Muscle layer of colon (tissue), 2 donors: ENCODE data around the gene SRPK3.
"Not testable (repeated sequence)": the region's sequence is repeated elsewhere in the genome, so short reads cannot be mapped to it uniquely, and the experiment has no call there.

Experiments
- H3K27ac ChIP-seq: one replicate; pipeline ENCODE4 v1.7.0; 2013; ENCODE audit warnings: low read depth, mild to moderate bottlenecking, low read length, moderate library complexity
- H3K27me3 ChIP-seq, 2 donors: one replicate each; pipeline ENCODE4 v1.7.0; 2013; ENCODE audit warnings: low read length in 2 of 2, mild to moderate bottlenecking in 2 of 2; ENCODE audit not compliant: insufficient read depth in 2 of 2, control insufficient read depth in 1 of 2
- H3K36me3 ChIP-seq: one replicate; pipeline ENCODE4 v1.7.0; 2013; ENCODE audit warnings: mild to moderate bottlenecking, low read length; ENCODE audit not compliant: insufficient read depth
- H3K4me1 ChIP-seq: one replicate; pipeline ENCODE4 v1.7.0; 2013; ENCODE audit warnings: mild to moderate bottlenecking, low read length; ENCODE audit not compliant: insufficient read depth
- H3K4me3 ChIP-seq, 2 donors: one replicate each; pipeline ENCODE4 v1.7.0; 2013; ENCODE audit warnings: low read length in 2 of 2, low read depth in 1 of 2, mild to moderate bottlenecking in 1 of 2, moderate library complexity in 1 of 2
- H3K9ac ChIP-seq: one replicate; pipeline ENCODE4 v1.7.0; 2013; ENCODE audit warnings: low read length
- H3K9me3 ChIP-seq: one replicate; pipeline ENCODE4 v1.7.0; 2013; ENCODE audit warnings: mild to moderate bottlenecking, low read length
- donor health status: abdominal sarcoma.
- donor health status: Adenocarcinoma of cecum.

SRPK3 gene

DNA sequence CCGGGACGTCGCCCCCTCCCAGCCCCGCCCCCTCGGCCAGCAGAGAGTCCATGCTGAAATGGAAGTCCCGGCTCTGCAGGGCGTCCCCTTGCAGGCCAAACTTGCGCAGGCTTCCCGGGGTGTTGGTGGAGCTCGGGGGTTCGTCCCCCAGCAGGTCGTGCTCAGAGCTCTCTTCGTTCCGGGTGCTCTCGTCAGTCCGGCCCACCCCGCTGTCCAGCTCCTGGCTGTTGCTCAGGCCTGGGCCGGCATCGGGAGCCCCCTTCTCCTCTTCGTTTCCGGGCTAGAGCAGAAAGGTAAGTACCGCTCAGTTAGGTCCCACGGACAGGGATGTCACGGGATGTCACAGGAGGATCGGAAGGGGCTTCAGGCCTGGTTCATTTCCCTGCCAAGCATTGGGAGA, 23.8 kb downstream of the SRPK3 start:
- Histone ChIP-seq H3K9ac (no peak overlapping the region), H3K36me3 (no peaks in the 10 kb centered on the region), H3K27me3 (peaks cover 0 to 11% of the 10 kb centered on the region in 2 donors), H3K4me3 (no peak overlapping the region), H3K9me3 (no peaks in the 10 kb centered on the region), H3K27ac (no peak overlapping the region), H3K4me1 (no peaks in the 10 kb centered on the region)

DNA sequence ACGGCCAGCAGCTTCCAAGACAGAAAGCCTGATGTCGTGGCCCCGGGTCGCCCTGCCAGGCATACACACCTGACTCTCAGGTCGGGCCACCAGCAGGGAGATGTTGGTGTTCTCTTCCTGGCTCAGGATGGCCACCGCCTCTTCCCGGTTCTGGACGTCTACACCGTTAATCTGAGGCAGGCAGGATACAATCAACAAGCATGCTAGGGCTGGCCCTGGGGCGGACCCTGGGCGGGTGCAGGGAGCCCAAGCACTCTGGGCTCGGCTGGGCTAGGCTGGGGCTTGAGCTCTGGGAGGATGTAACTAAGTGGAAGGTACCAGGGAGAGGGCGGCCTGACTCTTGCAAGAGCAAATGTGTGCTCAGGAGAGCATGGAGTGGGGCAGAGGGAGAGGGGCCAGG, 24.6 kb downstream of the SRPK3 start:
- Histone ChIP-seq H3K27me3 (peaks cover 0 to 11% of the 10 kb centered on the region in 2 donors), H3K9ac (no peak overlapping the region), H3K27ac (no peak overlapping the region), H3K4me3 (no peak overlapping the region), H3K36me3 (no peaks in the 10 kb centered on the region), H3K4me1 (no peaks in the 10 kb centered on the region), H3K9me3 (no peaks in the 10 kb centered on the region)

DNA sequence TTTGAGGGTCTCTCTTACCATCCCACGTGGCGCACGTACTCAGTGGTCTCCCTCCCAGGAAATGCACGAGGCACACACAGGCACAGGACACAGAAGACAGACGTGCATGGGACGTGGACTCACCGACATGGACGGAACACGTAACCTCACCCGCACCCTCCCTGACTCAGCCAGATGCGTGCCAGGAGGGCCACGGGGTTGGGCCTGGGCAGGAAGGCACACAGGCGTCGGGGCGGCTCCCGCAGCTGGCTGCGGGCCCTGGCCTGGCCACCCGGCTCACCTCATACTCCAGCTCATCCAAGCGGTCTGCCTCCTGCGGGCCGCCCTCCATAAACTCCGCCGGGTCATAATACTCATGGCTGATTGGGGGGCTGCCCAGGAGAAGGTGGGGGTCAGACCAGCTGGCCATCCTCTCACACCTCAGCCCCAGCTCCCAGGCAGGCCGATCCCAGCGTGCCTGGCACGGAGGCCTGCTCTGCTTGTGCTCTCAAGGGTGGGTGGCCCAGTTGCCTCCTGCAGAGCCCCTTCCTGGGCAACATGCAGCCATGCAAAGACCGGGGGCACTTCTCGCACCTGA, 26.2 kb downstream of the SRPK3 start:
- H3K36me3 ChIP-seq, result no peaks in the 10 kb centered on the region
- no peaks in the 10 kb centered on the region for H3K4me1 ChIP-seq
- no peak overlapping the region for H3K9ac ChIP-seq
- H3K4me3 ChIP-seq, result no peak overlapping the region
- peaks cover 0 to 11% of the 10 kb centered on the region in 2 donors for H3K27me3 ChIP-seq
- no peaks in the 10 kb centered on the region for H3K9me3 ChIP-seq
- H3K27ac ChIP-seq, result no peak overlapping the region

DNA sequence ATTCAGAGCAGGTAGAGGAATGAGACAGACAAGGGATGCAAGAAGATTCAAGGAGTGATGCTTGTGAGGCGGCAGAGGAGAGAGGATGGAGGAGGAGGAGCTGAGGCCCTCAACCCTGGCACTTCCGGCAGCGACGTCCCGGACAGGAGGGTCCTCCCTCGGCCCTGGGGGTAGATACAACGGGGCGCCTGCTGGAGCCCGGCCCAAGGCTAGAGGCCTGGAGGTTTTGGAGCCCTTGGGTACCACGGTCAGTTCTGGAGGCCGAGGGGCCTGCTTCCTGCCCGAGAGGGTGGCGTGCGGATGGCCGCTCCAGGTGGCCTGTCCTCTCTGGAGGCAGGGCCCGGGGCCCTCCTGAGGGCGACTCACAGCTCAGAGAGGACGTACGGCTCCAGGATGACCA, 27.1 kb downstream of the SRPK3 start:
- Histone ChIP-seq H3K9ac (no peak overlapping the region), H3K27ac (no peak overlapping the region), H3K4me3 (no peak overlapping the region), H3K9me3 (no peaks in the 10 kb centered on the region), H3K4me1 (no peaks in the 10 kb centered on the region), H3K27me3 (peaks cover 0 to 16% of the 10 kb centered on the region in 2 donors), H3K36me3 (no peaks in the 10 kb centered on the region)

DNA sequence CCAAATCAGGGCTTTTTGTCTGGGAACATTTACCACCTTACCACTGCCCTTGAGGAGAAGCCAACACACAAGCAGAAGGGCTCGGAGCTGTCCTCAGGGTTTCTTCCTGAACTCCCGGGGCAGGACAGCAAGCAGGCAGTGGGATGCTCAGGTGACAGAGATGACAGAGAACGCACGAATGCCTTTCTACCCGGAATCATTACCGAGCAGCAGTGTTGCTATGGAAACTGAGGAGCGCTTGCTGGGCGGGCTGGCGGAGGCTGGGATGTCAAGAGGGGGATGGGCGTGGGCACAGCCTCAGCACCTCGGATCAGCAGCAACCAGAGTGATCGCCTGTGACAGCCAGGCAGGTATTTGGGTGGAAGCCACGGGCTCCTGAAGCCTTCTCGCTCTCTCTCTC, 31.4 kb downstream of the SRPK3 start:
- H3K9ac ChIP-seq, result no peak overlapping the region
- no peaks in the 10 kb centered on the region for H3K9me3 ChIP-seq
- no peak overlapping the region for H3K27ac ChIP-seq
- no peaks in the 10 kb centered on the region for H3K4me1 ChIP-seq
- H3K27me3 ChIP-seq, result peaks cover 0 to 13% of the 10 kb centered on the region in 2 donors
- no peak overlapping the region for H3K4me3 ChIP-seq
- H3K36me3 ChIP-seq, result no peaks in the 10 kb centered on the region

GRCh38 chrX:153813161-153813560, 32.3 kb downstream of the SRPK3 start:
- Histone ChIP-seq H3K9me3 (no peaks in the 10 kb centered on the region), H3K9ac (no peak overlapping the region), H3K36me3 (no peaks in the 10 kb centered on the region), H3K27me3 (peaks cover 0 to 18% of the 10 kb centered on the region in 2 donors), H3K4me3 (no peak overlapping the region), H3K4me1 (no peaks in the 10 kb centered on the region), H3K27ac (no peak overlapping the region)

GRCh38 chrX:153814591-153815315, 33.9 kb downstream of the SRPK3 start:
- H3K27me3 ChIP-seq, result peaks cover 0 to 18% of the 10 kb centered on the region in 2 donors

GRCh38 chrX:153816831-153817690, 36.2 kb downstream of the SRPK3 start:
- Histone ChIP-seq H3K4me3 (no peak overlapping the region), H3K4me1 (peaks cover 5% of the 10 kb centered on the region), H3K36me3 (no peaks in the 10 kb centered on the region), H3K27ac (no peak overlapping the region), H3K9ac (no peak overlapping the region), H3K27me3 (peaks cover 0 to 22% of the 10 kb centered on the region in 2 donors), H3K9me3 (no peaks in the 10 kb centered on the region)

More at GRCh38 chrX:153814591-153815315, 33.9 kb downstream of the SRPK3 start:
- H3K4me1 ChIP-seq, result peaks cover 5% of the 10 kb centered on the region
- H3K27ac ChIP-seq, result no peak overlapping the region
- no peak overlapping the region for H3K4me3 ChIP-seq
- H3K9ac ChIP-seq, result no peak overlapping the region
- H3K36me3 ChIP-seq, result no peaks in the 10 kb centered on the region
- no peaks in the 10 kb centered on the region for H3K9me3 ChIP-seq

DNA sequence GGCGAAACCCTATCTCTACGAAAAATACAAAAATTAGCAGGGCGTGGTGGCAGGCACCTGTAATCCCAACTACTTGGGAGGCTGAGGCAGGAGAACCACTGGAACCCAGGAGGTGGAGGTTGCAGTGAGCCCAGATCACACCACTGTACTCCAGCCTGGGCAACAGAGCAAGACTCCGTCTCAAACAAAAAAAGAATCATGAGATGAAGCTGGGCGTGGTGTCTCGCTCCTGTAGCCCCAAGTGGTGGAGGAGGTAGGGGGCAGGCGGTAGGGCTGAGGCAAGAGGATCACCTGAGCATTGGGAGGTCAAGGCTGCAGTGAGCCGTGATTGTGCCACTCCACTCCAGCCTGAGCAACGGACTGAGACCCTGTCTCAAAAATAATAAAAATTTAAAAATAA, 37.2 kb downstream of the SRPK3 start:
- H3K9ac ChIP-seq, H3K27ac ChIP-seq, H3K36me3 ChIP-seq, H3K4me3 ChIP-seq, H3K4me1 ChIP-seq, H3K9me3 ChIP-seq: not testable (repeated sequence)
- H3K27me3 ChIP-seq, result peaks cover 0 to 17% of the 10 kb centered on the region in 2 donors

DNA sequence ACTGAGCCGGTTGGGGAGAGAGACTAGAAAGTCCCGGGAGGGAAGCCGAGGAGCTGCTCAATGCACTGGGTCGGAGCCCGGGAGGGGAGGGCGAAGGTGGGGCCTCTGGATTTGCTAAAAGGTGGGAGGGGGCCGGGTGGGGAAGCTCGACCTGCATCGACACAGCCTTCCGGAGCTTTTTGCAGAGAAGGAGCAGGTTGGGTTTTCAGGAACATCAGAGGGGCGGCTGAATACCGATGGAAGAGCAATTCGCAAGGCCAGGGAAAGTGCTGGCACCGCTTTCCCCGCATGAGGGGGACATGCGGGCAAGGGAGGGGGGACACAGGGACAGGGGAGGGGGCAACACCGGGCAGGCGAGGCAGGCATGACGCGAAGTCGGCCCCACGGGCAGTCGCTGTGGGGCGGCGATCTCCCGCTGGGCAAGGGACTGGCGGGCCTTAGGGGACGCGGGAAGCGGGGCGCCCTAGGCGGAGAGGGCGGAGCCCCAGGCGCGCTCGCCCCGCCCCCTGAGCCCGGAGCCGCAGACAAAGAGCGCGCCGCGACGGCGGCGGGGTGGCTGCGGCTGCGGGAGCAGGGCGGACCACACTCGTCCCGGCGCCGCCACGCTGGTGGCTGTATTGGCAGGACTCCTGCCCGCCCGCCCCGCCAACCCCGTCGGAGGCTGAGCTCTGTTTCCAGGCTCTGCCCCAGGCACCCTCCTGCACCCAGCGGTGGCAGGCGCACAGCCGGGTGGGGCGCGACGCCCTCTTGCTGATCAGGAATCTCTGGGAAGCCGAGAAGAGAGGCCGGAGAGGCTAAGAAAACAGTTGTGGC, 37.9 kb downstream of the SRPK3 start:
- Histone ChIP-seq H3K9me3 (no peaks in the 10 kb centered on the region), H3K4me3 (peak overlapping the region in 1 of 2 donors; percentile 32), H3K9ac (no peak overlapping the region), H3K27ac (no peak overlapping the region), H3K27me3 (peaks cover 0 to 18% of the 10 kb centered on the region in 2 donors), H3K36me3 (no peaks in the 10 kb centered on the region), H3K4me1 (peaks cover 5% of the 10 kb centered on the region)
